NB4 (cell line): ENCODE results near the gene IZUMO2.
"Not testable (repeated sequence)": the region's sequence is repeated elsewhere in the genome, so short reads cannot be mapped to it uniquely, and the experiment has no call there.

ENCODE experiments used
- CTCF ChIP-seq: IDR thresholded peaks from one replicate; pipeline ENCODE4 v1.5.1; 2012; ENCODE audit warnings: low read depth, low read length
- MAX ChIP-seq: IDR thresholded peaks from 2 replicates; pipeline ENCODE4 v1.6.1; 2011; ENCODE audit warnings: low read depth, low read length
- MYC ChIP-seq: IDR thresholded peaks from 2 replicates; pipeline ENCODE4 v1.6.1; 2011; ENCODE audit warnings: low read depth, low read length
- POLR2A ChIP-seq: IDR thresholded peaks from 2 replicates; pipeline ENCODE4 v1.6.1; 2011; ENCODE audit warnings: mild to moderate bottlenecking; ENCODE audit not compliant: insufficient read length; ENCODE audit errors: extremely low read depth

- TF ChIP-seq CTCF, POLR2A, MYC, MAX: not testable (repeated sequence)
Measured at GRCh38 chr19:50141921-50142320, 21.2 kb downstream of the IZUMO2 start.
